ENCODE data around the gene ITK.

GRCh38 chr5:157233515-157233914 is 52.9 kb downstream of the ITK start:
- TF ChIP-seq CTCF (IDR thresholded peaks at IDR 0.05) (no peak), POLR2AphosphoS5 (IDR thresholded peaks at IDR 0.05) (no peak), POLR2A (IDR thresholded peaks at IDR 0.05) (no peak)

Measured in breast epithelium (tissue), 3 donors.